Activated CD4-positive, alpha-beta T cell treated with anti-CD3 and anti-CD28 coated beads, Interleukin-10, Interleukin-2, amounts not matched to agents 100 ng/mL and 50 ng/mL, durations not matched to agents 16 hours and 8 hours (primary cell): ENCODE results near the gene PRKAR2B.
"Not testable (repeated sequence)": the region's sequence is repeated elsewhere in the genome, so short reads cannot be mapped to it uniquely, and the experiment has no call there.

Source experiments
- DNase-seq: peaks from one replicate; pipeline ENCODE4 v3.0.0-alpha.2; 2020

PRKAR2B gene

GRCh38 chr7:107029061-107029763 lies 15.3 kb upstream of the PRKAR2B start:
- DNase-seq: no peak

DNA sequence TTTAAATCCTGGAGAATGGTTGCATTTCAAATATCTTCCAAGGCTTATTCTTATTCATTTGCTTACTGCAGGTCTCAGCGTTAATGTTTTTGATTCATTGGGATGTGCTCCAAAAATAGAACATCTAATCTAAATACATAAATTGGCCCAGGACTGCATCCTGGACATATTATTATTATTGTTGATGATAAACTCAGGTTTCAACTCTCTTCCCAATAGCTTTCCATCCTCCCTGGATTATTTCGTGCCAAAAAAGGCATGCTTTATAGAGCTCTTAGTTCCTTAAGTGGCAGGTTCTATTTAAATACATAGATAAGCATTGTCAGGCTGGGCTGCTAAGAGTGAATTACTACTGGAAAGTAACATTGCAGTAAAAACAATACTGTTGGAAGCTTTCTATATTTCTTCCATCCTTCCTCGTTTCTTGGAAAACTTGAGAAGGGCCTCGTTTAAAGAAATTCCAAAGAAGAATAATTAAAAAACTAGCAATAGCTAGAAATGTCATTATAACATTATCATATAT lies 14.7 kb upstream of the PRKAR2B start:
- DNase-seq: no peak

GRCh38 chr7:107032050-107032449 lies 12.5 kb upstream of the PRKAR2B start:
- no peak for DNase-seq

DNA sequence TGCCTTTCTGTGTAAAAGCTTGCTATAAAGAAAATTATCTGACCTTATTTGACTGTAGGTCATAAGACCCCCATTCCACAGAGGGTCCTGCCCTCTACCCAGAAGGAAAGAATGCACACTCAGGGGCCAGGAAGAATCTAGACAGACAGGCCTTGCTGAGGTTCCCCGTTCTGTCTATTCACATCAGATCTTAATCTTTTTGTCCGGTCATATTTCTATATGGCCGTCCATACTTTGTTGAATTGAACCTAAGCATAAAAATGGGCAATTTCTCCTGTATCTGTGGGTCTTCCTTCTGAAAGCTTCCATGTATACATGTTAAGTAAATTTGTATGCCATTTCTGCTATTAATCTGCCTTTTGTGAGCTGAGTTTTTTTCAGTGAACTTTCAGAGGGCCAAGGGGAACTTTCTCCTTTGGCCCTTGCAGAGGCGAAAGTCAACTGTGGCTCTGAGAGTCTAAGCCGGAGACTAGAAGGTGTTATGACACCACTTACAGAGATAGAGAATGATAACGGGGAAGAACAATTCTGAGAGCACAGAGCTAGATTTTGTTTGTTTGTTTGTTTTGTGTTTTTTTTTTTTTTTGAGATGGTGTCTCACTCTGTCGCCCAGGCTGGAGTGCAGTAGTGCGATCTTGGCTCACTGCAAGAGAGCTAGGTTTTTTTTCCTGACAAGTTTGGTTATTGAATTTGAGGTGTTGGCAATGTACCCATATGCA lies 11.6 kb upstream of the PRKAR2B start:
- no peak for DNase-seq

DNA sequence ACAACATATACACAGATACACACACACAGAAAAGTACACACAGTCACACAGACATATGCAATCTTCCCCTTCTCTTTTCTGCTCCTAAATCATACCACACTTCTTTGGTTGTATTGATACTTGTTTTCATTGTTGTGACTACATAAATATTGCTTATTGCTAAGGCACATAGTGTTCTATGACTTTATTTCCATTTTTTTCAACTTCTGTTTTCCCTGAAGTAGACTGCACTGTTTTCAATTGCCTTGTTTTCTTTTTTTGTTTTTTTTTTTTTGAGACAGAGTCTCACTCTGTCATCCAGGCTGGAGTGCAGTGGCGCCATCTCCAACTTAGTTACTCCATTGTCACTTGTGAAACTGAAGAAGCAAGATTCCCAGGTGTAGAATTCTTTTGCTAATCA lies 10.0 kb upstream of the PRKAR2B start:
- DNase-seq: no peak

DNA sequence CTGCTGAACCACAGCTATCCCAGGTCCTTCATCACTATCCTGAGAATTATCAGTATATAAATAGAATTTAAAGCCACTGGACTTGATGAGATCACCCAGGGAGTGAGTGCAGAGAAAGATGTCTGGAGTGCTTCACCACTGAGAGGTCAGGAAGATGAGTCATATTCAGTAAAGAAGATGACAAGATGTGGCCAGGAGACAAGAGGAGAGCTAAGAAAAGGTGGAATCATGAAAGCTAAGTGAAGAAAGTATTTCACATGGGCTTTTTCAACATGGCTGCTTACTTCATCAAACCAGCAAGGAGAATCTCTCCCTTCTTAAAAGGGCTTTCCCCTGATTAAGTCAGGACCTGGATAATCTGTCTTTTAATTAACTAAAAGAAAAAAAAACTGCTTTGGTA lies 9.1 kb upstream of the PRKAR2B start:
- DNase-seq: no peak

GRCh38 chr7:107036535-107036934 lies 8.0 kb upstream of the PRKAR2B start:
- DNase-seq: no peak

- DNase-seq: no peak
These were observed 6.5 kb upstream of the PRKAR2B start for GRCh38 chr7:107037717-107038603.

- DNase-seq: no peak
These were observed 5.2 kb upstream of the PRKAR2B start for GRCh38 chr7:107039199-107039900.

DNA sequence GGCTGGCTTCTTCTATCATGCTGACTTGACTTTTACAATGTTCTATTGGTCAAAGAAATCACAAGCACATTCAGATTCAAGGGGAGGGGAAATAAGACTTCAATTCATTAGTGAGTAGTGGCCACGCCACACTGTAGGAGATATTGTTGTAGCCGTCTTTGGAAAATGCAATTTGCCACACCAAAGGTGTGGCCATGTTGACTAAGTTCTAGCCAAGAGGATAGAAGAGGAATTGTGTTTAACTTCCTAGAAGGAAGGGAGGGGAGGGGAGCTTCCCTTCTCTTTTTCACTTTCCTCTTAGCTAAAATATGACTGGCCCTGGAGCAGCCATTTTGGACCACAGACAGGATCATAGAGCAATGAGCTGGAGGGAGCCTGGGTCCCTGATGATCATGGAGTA lies 3.4 kb upstream of the PRKAR2B start:
- no peak for DNase-seq

DNA sequence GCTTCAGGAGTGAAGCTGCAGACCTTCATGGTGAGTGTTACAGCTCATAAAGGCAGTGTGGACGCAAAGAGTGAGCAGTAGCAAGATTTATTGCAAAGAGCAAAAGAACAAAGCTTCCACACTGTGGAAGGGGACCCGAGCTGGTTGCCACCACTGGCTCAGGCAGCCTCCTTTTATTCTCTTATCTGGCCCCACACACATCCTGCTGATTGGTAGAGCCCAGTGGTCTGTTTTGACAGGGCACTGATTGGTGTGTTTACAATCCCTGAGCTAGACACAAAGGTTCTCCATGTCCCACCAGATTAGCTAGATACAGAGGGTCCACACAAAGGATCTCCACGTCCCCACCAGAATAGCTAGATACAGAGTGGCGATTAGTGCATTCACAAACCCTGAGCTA lies 2.7 kb upstream of the PRKAR2B start:
- not testable (repeated sequence) for DNase-seq

GRCh38 chr7:107042326-107042910 lies 2.1 kb upstream of the PRKAR2B start:
- not testable (repeated sequence) for DNase-seq

DNA sequence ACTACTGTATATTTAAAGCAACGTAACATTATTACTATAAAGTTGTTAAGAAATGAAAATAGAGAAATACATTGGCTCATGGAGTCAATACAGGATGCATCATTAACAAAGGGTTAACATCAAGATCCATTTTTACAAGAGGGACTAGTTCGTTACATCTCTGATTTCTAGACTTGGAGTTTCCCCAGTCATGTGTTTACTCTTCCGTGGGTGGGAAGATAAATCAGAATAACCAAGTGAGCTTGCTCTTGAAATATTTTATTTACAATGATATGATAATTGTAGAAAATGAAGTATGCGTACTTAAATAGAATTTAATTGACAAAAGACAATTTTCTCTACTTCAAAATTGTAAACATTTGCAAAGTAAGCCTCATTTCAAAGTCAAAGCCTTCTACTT lies 1.0 kb upstream of the PRKAR2B start:
- DNase-seq: no peak

DNA sequence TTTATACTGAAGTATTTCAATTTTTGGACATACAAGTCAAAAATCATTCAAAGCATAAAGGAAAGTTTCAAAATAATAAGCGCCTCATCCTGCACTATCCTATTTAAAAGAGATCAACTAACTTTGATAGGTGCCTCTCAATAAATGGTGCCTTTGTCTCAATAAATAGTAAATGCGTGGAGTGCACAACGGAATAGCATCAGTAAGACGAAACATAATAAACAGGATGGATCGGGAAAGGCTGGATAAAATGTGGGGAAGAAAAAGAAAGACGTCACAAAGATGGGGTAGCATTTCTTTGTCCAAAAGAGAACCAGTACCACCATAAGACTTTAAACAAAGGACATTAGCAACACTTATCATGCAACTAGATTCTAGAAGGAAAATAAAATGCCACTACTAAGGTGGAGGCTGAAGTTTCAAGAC lies 571 bp upstream of the PRKAR2B start:
- no peak for DNase-seq

GRCh38 chr7:107045195-107045960 lies 873 bp downstream of the PRKAR2B start:
- no peak for DNase-seq

GRCh38 chr7:107045980-107046379 lies 1.5 kb downstream of the PRKAR2B start:
- DNase-seq: no peak

DNA sequence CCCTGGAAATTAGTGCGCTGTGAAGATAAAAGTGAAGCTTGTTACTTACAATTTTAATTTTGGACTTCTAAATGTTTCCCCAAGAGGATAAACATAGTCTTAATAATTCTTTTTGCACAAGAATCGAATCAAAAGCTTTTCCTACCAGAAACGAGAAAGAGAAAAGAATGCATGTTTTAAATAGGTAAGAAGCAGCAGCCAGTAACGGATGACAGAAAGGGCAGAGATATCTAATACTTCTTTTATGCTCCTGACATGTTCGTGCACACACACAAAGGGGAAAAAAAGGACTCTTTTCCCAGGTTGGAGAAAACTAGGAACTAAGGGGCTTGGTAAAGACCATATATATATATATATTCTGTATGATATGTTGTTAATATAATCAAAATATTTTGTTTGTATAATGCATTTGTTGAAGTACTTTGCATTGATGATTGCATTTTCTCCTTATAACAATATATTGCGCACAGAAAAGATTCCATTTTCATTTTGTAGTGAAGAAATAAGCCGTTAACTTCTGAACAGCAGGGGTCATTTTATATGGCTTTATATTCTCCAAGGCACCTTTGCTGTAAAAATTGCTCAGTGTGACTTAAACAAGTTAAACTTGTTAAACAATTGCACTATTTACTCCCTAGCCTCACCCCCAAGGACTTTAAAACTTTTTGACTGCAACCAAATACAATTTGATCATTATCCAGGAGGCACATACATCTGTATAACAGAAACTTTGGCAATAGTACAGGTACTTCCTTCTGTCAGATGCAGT lies 2.2 kb downstream of the PRKAR2B start:
- no peak for DNase-seq

- no peak for DNase-seq
These were observed 3.6 kb downstream of the PRKAR2B start for GRCh38 chr7:107047902-107048782.

- no peak for DNase-seq
These were observed 4.4 kb downstream of the PRKAR2B start for GRCh38 chr7:107048783-107049418.
